Bronchial epithelial cell (primary cell): Measurements from ENCODE around the gene OR4F15. TPM values are rescaled to one million over a fixed set of nuclear protein-coding genes. Genes with fewer than 3 reads are reported as not detected.
"Not testable (repeated sequence)": the region's sequence is repeated elsewhere in the genome, so short reads cannot be mapped to it uniquely, and the experiment has no call there.

Source experiments
- DNase-seq: peaks from one replicate; pipeline ENCODE4 v3.0.0-alpha.2; 2010; ENCODE audit warnings: low read depth
- FAIRE-seq: peaks from 2 replicates; lab custom pipeline; 2011; peaks lifted over from hg19 to GRCh38; lab: Jason Lieb, UNC
- H3K27me3 ChIP-seq: 2 replicates; pipeline ENCODE4 v1.5.1; 2011; ENCODE audit warnings: low read length; ENCODE audit not compliant: control insufficient read depth, insufficient read depth
- H3K36me3 ChIP-seq: 2 replicates; pipeline ENCODE4 v1.5.1; 2011; ENCODE audit warnings: low read length; ENCODE audit not compliant: control insufficient read depth, insufficient read depth
- H3K4me3 ChIP-seq: 2 replicates; pipeline ENCODE4 v1.5.1; 2011; ENCODE audit warnings: mild to moderate bottlenecking, low read depth, low read length, control low read depth
- total RNA-seq: library from RNA; depleted of rRNA; stranded (reverse); fragments of >200 nt; gene quantifications from 2 replicates; pipeline ENCODE4 v1.2.1, GENCODE V29; 2014
- TF ChIP-seq, protein P1 (sequence below): IDR thresholded peaks from 2 replicates; pipeline ENCODE4 v1.5.1; 2011; ENCODE audit warnings: mild to moderate bottlenecking, moderate library complexity, low read length, control low read depth, inconsistent platforms; ENCODE audit not compliant: insufficient read depth, severe bottlenecking

Gene OR4F15, protein sequence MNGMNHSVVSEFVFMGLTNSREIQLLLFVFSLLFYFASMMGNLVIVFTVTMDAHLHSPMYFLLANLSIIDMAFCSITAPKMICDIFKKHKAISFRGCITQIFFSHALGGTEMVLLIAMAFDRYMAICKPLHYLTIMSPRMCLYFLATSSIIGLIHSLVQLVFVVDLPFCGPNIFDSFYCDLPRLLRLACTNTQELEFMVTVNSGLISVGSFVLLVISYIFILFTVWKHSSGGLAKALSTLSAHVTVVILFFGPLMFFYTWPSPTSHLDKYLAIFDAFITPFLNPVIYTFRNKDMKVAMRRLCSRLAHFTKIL
- total RNA-seq = not detected in 2 replicates

DNA sequence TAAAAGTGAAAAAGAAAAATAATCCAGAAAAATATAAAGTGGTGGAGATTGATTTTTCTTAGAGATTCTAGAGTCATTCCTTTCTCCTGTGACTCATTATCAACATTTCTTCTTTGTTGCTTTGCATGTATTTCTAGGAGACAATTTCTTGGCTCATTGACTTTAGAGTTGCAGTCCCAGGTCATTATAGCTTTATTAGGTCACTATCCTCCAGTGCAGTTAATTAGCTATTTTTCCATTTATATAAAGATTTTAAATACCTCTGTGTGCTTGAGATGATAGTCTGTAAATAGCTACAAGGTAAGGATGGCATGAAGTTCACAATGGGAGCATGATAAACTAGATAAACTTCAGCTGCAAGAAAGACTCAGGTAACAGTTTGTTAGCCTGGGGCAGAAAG, at the start of gene OR4F15:
TSS of gene OR4F15 (plus strand) at position 301 of the 400 bp plus-strand sequence. CDS start 5,985 bp downstream, outside the sequence.
- DNase-seq = no peak
- TF ChIP-seq, protein P1, sequence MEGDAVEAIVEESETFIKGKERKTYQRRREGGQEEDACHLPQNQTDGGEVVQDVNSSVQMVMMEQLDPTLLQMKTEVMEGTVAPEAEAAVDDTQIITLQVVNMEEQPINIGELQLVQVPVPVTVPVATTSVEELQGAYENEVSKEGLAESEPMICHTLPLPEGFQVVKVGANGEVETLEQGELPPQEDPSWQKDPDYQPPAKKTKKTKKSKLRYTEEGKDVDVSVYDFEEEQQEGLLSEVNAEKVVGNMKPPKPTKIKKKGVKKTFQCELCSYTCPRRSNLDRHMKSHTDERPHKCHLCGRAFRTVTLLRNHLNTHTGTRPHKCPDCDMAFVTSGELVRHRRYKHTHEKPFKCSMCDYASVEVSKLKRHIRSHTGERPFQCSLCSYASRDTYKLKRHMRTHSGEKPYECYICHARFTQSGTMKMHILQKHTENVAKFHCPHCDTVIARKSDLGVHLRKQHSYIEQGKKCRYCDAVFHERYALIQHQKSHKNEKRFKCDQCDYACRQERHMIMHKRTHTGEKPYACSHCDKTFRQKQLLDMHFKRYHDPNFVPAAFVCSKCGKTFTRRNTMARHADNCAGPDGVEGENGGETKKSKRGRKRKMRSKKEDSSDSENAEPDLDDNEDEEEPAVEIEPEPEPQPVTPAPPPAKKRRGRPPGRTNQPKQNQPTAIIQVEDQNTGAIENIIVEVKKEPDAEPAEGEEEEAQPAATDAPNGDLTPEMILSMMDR = no peak
- FAIRE-seq = no peak

DNA sequence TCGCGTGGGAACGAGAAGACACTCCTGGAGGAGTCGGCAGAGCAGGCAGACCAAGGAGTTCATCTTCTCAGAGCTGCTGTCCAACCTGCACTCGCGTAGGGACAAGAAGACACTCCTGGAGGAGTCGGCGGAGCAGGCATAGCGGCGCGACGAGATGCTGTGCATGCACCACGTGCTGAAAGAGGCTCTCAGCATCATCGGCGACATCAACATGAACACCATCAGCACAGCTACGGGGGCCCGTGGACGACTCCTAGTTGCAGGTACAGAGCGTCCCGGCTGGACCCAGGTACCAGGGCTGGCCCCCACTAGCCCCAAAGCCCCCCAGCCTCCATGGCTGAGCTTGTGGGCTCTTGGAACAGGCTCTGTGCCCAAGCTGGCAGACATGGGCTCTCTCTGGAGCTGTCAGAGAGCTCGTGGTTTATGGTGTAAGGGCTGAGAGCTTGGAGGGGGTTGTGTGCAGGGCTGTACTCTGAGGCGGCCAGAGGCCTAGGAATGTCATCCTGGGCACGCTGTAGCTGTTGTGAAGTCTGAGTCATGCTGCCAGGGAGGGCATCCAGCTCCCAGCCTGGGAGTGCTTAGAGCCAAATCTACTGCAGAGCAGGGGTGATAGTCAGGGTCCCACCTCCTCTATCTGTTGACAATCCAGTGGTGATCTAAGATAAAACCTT, 47.2 kb upstream of the OR4F15 start:
- not testable (repeated sequence) for H3K36me3 ChIP-seq, H3K4me3 ChIP-seq, DNase-seq, FAIRE-seq, H3K27me3 ChIP-seq

More for the DNA sequence above, at the start of gene OR4F15:
- H3K36me3 ChIP-seq = no peaks in the 10 kb centered on the region
- H3K4me3 ChIP-seq = no peak within 1 kb of the TSS
- no peaks in the 10 kb centered on the region for H3K27me3 ChIP-seq

DNA sequence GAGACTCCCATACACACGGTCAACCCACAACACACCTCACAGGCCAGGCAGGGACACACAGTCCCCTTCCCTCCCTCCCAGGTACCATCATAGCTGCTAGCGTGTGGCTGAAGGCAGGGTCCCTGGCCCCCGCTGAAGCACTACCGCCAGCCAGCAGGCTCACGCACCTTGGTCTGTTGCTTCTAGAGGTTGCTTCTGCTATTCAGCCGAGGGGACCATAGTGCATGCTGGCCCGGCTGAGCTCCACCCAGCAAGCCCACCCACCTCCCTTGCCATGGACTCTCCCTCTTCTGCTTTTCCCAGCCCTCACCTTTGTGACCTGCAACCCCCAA, 46.7 kb upstream of the OR4F15 start:
- not testable (repeated sequence) for FAIRE-seq, H3K36me3 ChIP-seq, DNase-seq, H3K27me3 ChIP-seq, H3K4me3 ChIP-seq

DNA sequence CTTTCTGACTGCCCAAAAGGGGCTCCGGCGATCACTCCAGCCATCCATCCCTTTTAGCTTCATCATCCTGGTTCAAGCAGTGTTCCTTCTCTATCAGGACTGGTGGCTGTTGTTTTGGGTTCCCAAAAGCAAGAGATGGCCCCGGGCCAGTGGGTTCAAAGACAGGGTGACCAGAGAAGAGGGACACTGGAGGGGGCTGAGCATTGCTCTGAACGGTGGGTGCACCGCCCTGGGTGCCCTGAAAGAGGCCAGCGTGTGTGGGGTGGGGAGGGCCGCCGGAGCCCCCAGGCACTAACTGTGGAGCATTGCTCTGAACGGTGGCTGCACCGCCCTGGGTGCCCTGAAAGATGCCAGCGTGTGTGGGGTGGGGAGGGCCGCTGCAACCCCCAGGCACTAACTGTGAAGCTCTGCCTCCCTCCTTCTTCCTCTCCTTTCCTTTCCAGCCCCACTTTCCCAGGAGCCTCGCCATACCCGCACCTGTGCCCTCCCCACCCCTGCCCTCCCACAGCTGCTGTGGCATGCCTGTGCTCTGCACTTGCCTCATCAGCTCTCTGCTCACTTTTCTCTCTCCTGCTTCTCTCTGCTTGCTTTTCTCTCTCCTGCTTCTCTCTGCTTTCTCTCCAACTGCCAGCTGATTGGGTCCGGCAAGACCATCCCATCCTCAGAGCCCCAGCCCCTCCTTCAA, 46.1 kb upstream of the OR4F15 start:
- Histone ChIP-seq H3K36me3 (no peaks in the 10 kb centered on the region), H3K27me3 (no peaks in the 10 kb centered on the region), H3K4me3 (no peak overlapping the region)
- DNase-seq = no peak
- no peak for FAIRE-seq
- TF ChIP-seq, protein P1 = no peak

DNA sequence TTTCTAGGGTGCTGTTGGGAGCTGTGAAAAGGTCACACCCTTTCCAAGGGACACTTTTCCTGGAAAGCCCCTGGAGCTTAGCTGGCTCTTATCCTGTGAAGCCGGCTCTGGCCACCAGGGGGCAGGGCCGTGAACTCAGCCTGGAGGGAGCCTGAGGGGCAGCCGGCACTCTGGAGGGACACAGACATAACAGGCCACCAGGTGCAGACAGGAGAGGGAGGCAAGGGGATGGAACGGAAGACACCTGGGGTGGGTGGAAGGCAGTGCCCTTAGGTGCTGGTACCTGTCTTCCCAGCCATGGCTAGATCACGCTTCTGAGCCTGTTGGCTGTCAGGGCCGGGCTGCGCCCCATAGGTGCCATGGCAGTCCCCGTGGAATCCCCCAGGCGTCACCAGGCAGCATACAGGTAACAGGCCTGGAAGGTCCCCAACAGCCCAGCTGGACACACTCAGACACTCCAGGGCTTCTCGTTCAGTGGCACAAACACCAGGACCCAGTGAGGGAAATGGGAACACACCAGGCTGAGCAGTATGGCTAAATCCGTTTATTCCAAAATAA, 44.8 kb upstream of the OR4F15 start:
- peak; percentile 84 for FAIRE-seq

DNA sequence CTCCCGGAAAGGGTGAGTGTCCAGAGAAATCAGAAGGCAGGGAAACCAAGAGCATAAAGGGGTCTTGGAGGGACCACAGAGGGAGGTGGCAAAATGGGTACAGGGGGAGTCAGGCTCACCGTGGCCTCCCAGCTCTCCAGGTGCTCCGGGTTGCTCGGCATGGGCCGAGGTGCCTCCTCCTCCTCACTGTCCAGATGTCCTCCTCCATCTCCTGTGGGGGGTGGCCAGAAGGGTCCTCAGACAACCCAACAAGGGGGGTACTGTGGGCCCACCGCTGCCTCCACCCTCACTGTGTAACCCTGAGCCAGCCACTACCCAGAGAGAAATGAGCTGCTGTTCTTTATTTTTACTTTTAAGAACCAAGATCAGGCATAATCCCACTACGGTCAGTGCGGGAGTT, 39.1 kb upstream of the OR4F15 start:
- H3K27me3 ChIP-seq = peaks cover 2% of the 10 kb centered on the region
- H3K4me3 ChIP-seq = no peak overlapping the region
- FAIRE-seq (no peak), DNase-seq (no peak)
- H3K36me3 ChIP-seq = no peaks in the 10 kb centered on the region
- TF ChIP-seq, protein P1 = no peak

More for the DNA sequence above, 44.8 kb upstream of the OR4F15 start:
- not testable (repeated sequence) for H3K27me3 ChIP-seq, DNase-seq, H3K36me3 ChIP-seq, H3K4me3 ChIP-seq
